Ammon's horn (tissue), 1 donor: ENCODE results near the gene RAB31.
"Not testable (repeated sequence)": the region's sequence is repeated elsewhere in the genome, so short reads cannot be mapped to it uniquely, and the experiment has no call there.

Experiments used
- DNase-seq: peaks from one replicate; pipeline ENCODE4 v3.0.0-alpha.2; 2016; ENCODE audit warnings: low spot score

RAB31 gene

GRCh38 chr18:9708057-9708433, at the start of gene RAB31:
TSS of gene RAB31 (plus strand) at chr18:9708301. CDS start at chr18:9708406, 105 bp downstream.
- DNase-seq, result peak; percentile 82

GRCh38 chr18:9659499-9660375, 48.4 kb upstream of the RAB31 start:
- DNase-seq, result no peak

- no peak for DNase-seq
Observed at GRCh38 chr18:9661564-9661963, 46.5 kb upstream of the RAB31 start.

GRCh38 chr18:9663377-9663776, 44.7 kb upstream of the RAB31 start:
- DNase-seq, result no peak

- no peak for DNase-seq
Observed at GRCh38 chr18:9665314-9665713, 42.8 kb upstream of the RAB31 start.

GRCh38 chr18:9666548-9666947, 41.6 kb upstream of the RAB31 start:
- DNase-seq, result no peak

GRCh38 chr18:9669016-9669415, 39.1 kb upstream of the RAB31 start:
- DNase-seq, result no peak

- DNase-seq, result no peak
Observed at GRCh38 chr18:9671214-9671613, 36.9 kb upstream of the RAB31 start.

GRCh38 chr18:9673296-9674251, 34.5 kb upstream of the RAB31 start:
- peak; percentile 53 for DNase-seq

- DNase-seq, result not testable (repeated sequence)
Observed at GRCh38 chr18:9678216-9678615, 29.9 kb upstream of the RAB31 start.

- no peak for DNase-seq
Observed at GRCh38 chr18:9679125-9679524, 29.0 kb upstream of the RAB31 start.

GRCh38 chr18:9681217-9681616, 26.9 kb upstream of the RAB31 start:
- no peak for DNase-seq

- DNase-seq, result no peak
Observed at GRCh38 chr18:9682572-9682971, 25.5 kb upstream of the RAB31 start.

GRCh38 chr18:9683418-9684396, 24.4 kb upstream of the RAB31 start:
- DNase-seq, result peak; percentile 77

GRCh38 chr18:9684881-9685614, 23.1 kb upstream of the RAB31 start:
- no peak for DNase-seq

- DNase-seq, result no peak
Observed at GRCh38 chr18:9685615-9685890, 22.5 kb upstream of the RAB31 start.

GRCh38 chr18:9688036-9688741, 19.9 kb upstream of the RAB31 start:
- DNase-seq, result no peak

GRCh38 chr18:9689253-9689652, 18.8 kb upstream of the RAB31 start:
- no peak for DNase-seq

GRCh38 chr18:9690418-9691188, 17.5 kb upstream of the RAB31 start:
- no peak for DNase-seq

- DNase-seq, result no peak
Observed at GRCh38 chr18:9691235-9691634, 16.9 kb upstream of the RAB31 start.
